NCI-H2107 treated with DMSO at 0.1 percent for 48 hours (cell line): ENCODE measurements around the gene HEG1.

Experiments
- DNase-seq: peaks from one replicate; lab custom pipeline; 2025; ENCODE audit not compliant: unreplicated experiment; lab: John Stamatoyannopoulos, UW

Gene HEG1

GRCh38 chr3:125023833-125024555 lies 31.8 kb downstream of the HEG1 start:
- DNase-seq, result no peak

GRCh38 chr3:125022206-125022605 lies 33.6 kb downstream of the HEG1 start:
- DNase-seq, result no peak

GRCh38 chr3:125019271-125019670 lies 36.5 kb downstream of the HEG1 start:
- DNase-seq, result no peak

GRCh38 chr3:125017406-125017805 lies 38.4 kb downstream of the HEG1 start:
- no peak for DNase-seq

GRCh38 chr3:125014570-125015179 lies 41.1 kb downstream of the HEG1 start:
- no peak for DNase-seq

GRCh38 chr3:125013095-125013494 lies 42.7 kb downstream of the HEG1 start:
- no peak for DNase-seq

- no peak for DNase-seq
Observed at GRCh38 chr3:125011941-125012340, 43.9 kb downstream of the HEG1 start.

- DNase-seq, result no peak
Observed at GRCh38 chr3:125010393-125010792, 45.4 kb downstream of the HEG1 start.

GRCh38 chr3:125008766-125009165 lies 47.0 kb downstream of the HEG1 start:
- no peak for DNase-seq

GRCh38 chr3:125006291-125006731 lies 49.5 kb downstream of the HEG1 start:
- DNase-seq, result no peak

GRCh38 chr3:125005676-125006075 lies 50.1 kb downstream of the HEG1 start:
- DNase-seq, result no peak

- DNase-seq, result no peak
Observed at GRCh38 chr3:125005222-125005621, 50.6 kb downstream of the HEG1 start.

- no peak for DNase-seq
Observed at GRCh38 chr3:125003859-125004595, 51.8 kb downstream of the HEG1 start.

- DNase-seq, result no peak
Observed at GRCh38 chr3:125003369-125003853, 52.4 kb downstream of the HEG1 start.

- DNase-seq, result no peak
Observed at GRCh38 chr3:125002414-125003368, 53.1 kb downstream of the HEG1 start.

GRCh38 chr3:125001557-125002413 lies 54.0 kb downstream of the HEG1 start:
- DNase-seq, result no peak

GRCh38 chr3:125000661-125001060 lies 55.1 kb downstream of the HEG1 start:
- no peak for DNase-seq

- no peak for DNase-seq
Observed at GRCh38 chr3:124999897-125000435, 55.8 kb downstream of the HEG1 start.

GRCh38 chr3:124999317-124999716 lies 56.5 kb downstream of the HEG1 start:
- DNase-seq, result no peak

- no peak for DNase-seq
Observed at GRCh38 chr3:124998247-124998630, 57.6 kb downstream of the HEG1 start.
